ENCODE measurements around the gene SUN1.
"Not testable (repeated sequence)": the region's sequence is repeated elsewhere in the genome, so short reads cannot be mapped to it uniquely, and the experiment has no call there.

SUN1 gene

GRCh38 chr7:832167-832967, at the start of gene SUN1:
SUN1 (plus strand) TSS chr7:832476; CDS start chr7:832525, 49 bp downstream.
- DNase-seq (ENCODE audit: low read depth) = peak; percentile 64

- DNase-seq (ENCODE audit: low read depth) = no peak
These were observed 49.4 kb upstream of the SUN1 start for GRCh38 chr7:782718-783449.

DNA sequence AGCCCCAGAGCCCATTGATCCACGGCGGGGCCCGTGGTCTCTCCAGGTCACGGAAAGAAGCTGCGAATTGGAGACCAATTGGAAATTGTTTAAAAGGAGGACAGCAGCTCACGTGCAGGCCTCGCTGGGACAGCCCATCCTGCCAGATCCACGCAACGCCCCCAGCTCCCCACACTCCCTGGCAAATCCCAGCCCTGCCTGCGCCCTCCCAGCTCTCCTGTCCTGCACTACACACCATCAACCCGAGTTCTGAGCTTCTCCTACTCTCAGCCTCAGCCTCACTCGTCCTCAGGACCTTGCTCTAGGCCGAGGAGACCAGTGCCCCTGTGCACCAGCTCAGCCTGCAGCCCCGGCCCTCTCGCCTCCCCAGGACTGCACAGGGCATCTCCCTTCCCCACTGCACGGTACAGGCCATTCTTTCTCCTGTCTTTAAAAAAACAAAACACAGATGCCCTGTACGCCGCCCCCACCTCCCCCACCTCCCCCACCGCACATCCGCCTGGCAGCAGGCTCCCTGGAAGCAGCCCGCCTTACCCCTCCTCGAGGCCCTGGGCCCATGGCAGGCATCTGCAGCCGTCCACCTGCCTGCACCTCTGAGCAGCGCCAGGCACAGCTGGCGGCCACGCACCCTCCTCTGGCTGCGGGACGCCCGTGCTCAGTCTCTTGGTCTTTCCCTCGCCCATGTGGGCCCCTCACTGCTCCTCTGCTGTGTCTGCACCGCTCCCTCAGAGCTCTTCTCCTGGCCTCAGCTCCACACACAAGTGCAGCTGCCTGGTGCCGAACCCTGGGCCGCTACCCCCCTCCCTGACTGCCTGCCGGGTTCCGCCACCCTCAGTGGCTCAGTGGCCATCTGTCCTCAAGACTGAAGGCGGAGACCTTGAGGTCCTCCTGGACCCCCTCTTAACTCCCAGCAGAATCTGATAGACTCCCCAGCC, 48.5 kb upstream of the SUN1 start:
- DNase-seq (ENCODE audit: low read depth) = no peak

GRCh38 chr7:784971-785370, 47.3 kb upstream of the SUN1 start:
- no peak for DNase-seq (ENCODE audit: low read depth)

DNA sequence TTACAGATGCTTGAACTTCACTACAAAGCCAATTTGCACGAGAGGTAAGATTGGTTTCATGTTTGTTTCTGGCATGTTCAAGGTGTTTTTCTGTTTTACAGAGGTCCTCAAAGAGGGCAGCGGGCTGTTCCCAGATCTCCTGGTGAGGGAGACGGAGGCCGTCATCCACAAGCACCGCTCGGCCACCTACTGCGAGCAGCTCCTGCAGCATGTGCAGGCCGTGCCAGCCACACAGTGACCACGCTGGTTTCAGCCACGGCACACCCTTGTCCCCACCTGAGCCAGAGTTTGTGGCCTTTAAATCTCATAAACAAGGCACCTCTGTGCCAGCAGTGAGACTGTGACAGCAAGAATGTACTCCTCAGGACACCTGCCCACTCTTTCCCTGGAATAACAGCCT, 46.9 kb upstream of the SUN1 start:
- DNase-seq (ENCODE audit: low read depth) = no peak

DNA sequence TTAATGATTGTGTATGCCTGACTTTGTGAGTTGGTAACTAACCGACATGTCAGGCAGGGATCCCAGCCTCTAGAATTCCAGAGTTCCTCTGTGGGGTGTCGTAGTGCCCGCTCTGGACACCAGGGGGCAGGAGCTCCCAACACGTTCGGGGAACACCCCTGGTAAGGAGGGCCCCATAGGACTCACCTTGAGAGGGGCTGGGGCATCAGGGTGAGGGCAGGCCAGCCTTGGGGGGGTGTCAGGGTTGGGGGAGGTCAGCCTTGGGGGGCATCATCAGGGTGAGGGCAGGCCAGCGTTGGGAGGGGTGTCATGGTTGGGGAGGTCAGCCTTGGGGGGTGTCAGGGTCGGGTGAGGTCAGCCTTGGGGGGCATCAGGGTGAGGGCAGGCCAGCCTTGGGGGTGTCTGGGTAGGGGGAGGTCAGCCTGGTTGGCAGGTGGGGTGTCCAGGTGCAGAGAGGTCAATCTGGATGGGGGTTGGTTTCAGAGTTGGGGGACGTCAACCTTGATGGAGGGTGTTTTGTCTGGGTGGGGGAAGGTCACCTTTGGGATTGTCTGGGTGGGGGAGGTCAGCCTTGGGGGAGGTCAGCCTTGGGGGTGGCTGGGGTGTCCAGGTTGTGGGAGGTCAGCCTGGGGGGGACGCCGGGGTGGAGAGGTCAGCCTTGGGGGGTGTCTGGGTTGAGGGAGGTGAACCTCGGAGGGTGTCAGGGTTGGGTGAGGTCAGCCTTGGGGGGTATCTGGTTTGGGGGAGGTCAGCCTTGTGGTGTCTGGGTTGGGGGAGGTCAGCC, 45.6 kb upstream of the SUN1 start:
- peak; percentile 45 for DNase-seq (ENCODE audit: low read depth)

GRCh38 chr7:787332-788240, 44.7 kb upstream of the SUN1 start:
- DNase-seq (ENCODE audit: low read depth) = no peak

- no peak for DNase-seq (ENCODE audit: low read depth)
These were observed 40.8 kb upstream of the SUN1 start for GRCh38 chr7:791519-791918.

DNA sequence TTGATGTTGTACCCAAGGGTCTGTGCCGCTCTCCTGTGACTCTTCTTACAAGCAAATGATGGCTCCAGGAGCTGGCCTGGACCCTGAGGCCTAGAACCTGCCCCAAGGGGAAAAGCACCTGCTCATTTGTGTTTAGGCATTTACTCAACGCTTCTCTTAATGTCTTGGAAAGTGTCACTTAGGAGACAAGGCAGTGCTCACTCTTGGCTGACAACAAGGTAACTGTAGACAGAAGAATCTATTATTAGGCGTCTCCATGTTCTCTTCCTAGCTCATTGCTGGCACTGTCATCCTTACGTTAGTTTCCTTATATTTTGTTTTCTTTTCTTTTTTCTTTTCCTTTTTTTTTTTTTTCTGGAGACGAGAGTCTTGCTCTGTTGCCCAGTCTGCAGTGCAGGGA, 38.1 kb upstream of the SUN1 start:
- no peak for DNase-seq (ENCODE audit: low read depth)

- no peak for DNase-seq (ENCODE audit: low read depth)
These were observed 37.5 kb upstream of the SUN1 start for GRCh38 chr7:794671-795329.

DNA sequence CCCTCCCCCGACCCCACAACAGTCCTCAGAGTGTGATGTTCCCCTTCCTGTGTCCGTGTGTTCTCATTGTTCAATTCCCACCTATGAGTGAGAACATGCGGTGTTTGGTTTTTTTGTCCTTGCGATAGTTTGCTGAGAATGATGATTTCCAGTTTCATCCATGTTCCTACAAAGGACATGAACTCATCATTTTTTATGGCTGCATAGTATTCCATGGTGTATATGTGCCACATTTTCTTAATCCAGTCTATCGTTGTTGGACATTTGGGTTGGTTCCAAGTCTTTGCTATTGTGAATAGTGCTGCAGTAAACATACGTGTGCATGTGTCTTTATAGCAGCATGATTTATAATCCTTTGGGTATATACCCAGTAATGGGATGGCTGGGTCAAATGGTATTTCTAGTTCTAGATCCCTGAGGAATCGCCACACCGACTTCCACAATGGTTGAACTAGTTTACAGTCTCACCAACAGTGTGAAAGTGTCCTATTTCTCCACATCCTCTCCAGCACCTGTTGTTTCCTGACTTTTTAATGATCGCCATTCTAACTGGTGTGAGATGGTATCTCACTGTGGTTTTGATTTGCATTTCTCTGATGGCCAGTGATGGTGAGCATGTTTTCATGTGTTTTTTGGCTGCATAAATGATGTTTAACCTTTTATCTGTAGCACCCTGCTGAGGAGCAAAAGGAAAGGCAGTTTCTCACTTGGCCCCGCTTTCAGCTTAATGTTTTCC, 35.7 kb upstream of the SUN1 start:
- not testable (repeated sequence) for DNase-seq (ENCODE audit: low read depth)

GRCh38 chr7:798921-799470, 33.3 kb upstream of the SUN1 start:
- no peak for DNase-seq (ENCODE audit: low read depth)

DNA sequence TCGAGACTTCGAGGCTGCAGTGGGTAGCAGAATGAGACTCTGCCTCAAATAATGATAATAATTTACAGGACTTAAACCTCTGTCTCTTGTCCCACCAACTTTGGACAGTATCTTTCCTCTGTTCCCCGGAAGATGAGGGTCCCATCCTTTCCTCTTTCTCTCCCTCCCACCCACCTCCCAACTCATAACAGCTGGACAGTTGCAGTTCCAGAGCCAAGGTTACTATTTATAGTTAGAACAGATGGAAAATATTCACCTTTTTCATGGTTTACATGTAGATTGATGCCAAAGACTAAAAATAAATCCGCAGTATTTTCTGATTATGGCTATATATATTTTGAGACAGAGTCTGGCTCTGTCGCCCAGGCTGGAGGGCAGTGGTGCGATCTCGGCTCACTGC, 31.6 kb upstream of the SUN1 start:
- no peak for DNase-seq (ENCODE audit: low read depth)

- not testable (repeated sequence) for DNase-seq (ENCODE audit: low read depth)
These were observed 30.9 kb upstream of the SUN1 start for GRCh38 chr7:801351-801750.

DNA sequence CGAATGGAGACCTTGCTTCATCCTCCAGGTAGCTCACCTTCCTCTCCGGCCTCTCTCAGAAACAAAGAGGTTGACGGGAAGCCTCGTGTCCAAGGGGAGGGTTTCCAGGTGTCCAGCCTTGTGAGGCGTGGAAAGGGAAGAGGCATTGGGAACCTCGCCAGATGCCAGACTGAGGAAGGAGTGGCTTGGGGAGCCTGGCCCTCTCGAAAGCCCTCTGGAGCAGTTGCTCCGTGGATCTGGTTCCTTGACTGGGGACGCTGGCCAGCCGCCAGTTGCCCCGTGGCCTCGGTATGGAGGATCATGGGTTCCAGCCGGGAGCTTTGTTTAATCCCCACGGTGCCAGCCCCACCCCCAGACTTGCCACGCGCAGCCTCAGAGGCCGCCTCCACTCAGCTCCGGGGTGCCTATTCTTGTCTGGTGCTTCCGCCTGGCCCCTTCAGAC, 30.3 kb upstream of the SUN1 start:
- peak; percentile 40 for DNase-seq (ENCODE audit: low read depth)

DNA sequence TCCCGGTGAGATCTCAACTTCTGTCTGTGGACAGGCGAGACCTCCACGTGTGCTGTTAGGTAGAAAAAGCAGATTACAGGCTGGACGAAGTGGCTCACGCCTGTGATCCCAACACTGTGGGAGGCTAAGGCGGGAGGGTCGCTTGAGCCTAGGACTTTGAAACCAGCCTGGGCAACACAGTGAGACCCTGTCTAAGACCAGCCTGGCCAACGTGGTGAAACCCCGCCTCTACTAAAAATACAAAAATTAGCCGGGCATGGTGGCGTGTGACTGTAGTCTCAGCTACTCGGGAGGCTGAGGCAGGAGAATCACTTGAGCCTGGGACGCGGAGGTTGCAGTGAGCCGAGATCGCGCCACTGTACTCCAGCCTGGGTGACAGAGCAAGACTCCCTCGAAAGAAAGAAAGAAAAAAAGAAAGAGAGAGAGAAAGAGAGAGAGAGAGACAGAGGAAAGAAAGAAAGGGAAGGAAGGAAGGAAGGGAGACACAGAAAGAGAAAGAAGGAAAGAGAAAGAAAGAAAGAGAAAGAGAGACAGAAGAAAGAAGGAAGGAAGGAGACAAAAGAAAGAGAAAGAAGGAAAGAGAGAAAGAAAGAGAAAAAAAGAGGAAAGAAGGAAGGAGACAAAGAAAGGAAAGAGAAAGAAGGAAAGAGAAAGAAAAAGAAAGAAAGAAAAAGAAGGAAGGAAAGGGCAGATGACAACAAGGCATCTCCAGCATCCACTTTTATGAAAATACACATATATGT, 29.6 kb upstream of the SUN1 start:
- no peak for DNase-seq (ENCODE audit: low read depth)

- no peak for DNase-seq (ENCODE audit: low read depth)
These were observed 29.0 kb upstream of the SUN1 start for GRCh38 chr7:803243-803635.

GRCh38 chr7:803796-804195, 28.5 kb upstream of the SUN1 start:
- not testable (repeated sequence) for DNase-seq (ENCODE audit: low read depth)

Data from amniotic epithelial cell (primary cell).